ENCODE measurements around the gene HECTD4. TPM values are rescaled to one million over a fixed set of nuclear protein-coding genes. Genes with fewer than 3 reads are reported as not detected.

Gene HECTD4
- total and polyA plus RNA-seq, 12 donors = 17.5 to 50.0 (median 27.7) TPM

- no peaks in the 10 kb centered on the region for H3K27me3 ChIP-seq
- peaks cover 0 to 88% of the 10 kb centered on the region in 2 donors for H3K36me3 ChIP-seq (replicated peaks in 1 of 2)
- no peak overlapping the region for H3K4me3 ChIP-seq
- peak in 2 of 7 donors; percentile 21 to 49 for DNase-seq
- TF ChIP-seq POLR2A (IDR thresholded peaks at IDR 0.05) = no peak
- TF ChIP-seq CTCF (IDR thresholded peaks at IDR 0.05) = no peak
- no peaks in the 10 kb centered on the region for H3K4me1 ChIP-seq (replicated peaks in 1 of 2)
- H3K9me3 ChIP-seq (replicated peaks in 1 of 3) = no peaks in the 10 kb centered on the region
- 76 to 87% (median 79%) methylated on average over 3 of the region's 3 CpGs for WGBS, 4 donors
- no peak overlapping the region for H3K27ac ChIP-seq
- intact Hi-C loops (cut with DNase I) = no loop called here
Measured at GRCh38 chr12:112148031-112148513, 234.2 kb downstream of the HECTD4 start.

GRCh38 chr12:112146123-112146522 is 236.1 kb downstream of the HECTD4 start:
- Histone ChIP-seq H3K27me3 (no peaks in the 10 kb centered on the region), H3K27ac (no peak overlapping the region), H3K4me1 (replicated peaks in 1 of 2) (no peaks in the 10 kb centered on the region), H3K4me3 (no peak overlapping the region), H3K36me3 (replicated peaks in 1 of 2) (peaks cover 0 to 88% of the 10 kb centered on the region in 2 donors), H3K9me3 (replicated peaks in 1 of 3) (no peaks in the 10 kb centered on the region)
- intact Hi-C loops (cut with DNase I) = no loop called here
- DNase-seq = peak in 2 of 7 donors; percentile 2 to 14
- TF ChIP-seq CTCF (IDR thresholded peaks at IDR 0.05) = no peak
- TF ChIP-seq POLR2A (IDR thresholded peaks at IDR 0.05) = no peak
- 50 to 69% (median 61%) methylated on average over 1 of the region's 1 CpG for WGBS, 4 donors

GRCh38 chr12:112140728-112141127 is 241.5 kb downstream of the HECTD4 start:
- no peaks in the 10 kb centered on the region for H3K9me3 ChIP-seq (replicated peaks in 1 of 3)
- no peaks in the 10 kb centered on the region for H3K4me1 ChIP-seq (replicated peaks in 1 of 2)
- intact Hi-C loops (cut with DNase I) = no loop called here
- H3K4me3 ChIP-seq = no peak overlapping the region
- H3K27ac ChIP-seq = no peak overlapping the region
- 73 to 94% (median 77%) methylated on average over 5 of the region's 5 CpGs for WGBS, 4 donors
- TF ChIP-seq POLR2A (IDR thresholded peaks at IDR 0.05) = no peak
- no peak for TF ChIP-seq CTCF (IDR thresholded peaks at IDR 0.05)
- DNase-seq = peak in 3 of 7 donors; percentile 23 to 56 (median 27)
- H3K27me3 ChIP-seq = no peaks in the 10 kb centered on the region
- peaks cover 0 to 99% of the 10 kb centered on the region in 2 donors for H3K36me3 ChIP-seq (replicated peaks in 1 of 2)

- Histone ChIP-seq H3K27me3 (no peaks in the 10 kb centered on the region), H3K4me1 (replicated peaks in 1 of 2) (peaks cover 16 to 24% of the 10 kb centered on the region in 2 donors), H3K36me3 (replicated peaks in 1 of 2) (peaks cover 0 to 52% of the 10 kb centered on the region in 2 donors), H3K4me3 (no peak overlapping the region), H3K27ac (no peak overlapping the region), H3K9me3 (replicated peaks in 1 of 3) (no peaks in the 10 kb centered on the region)
- intact Hi-C loops (cut with DNase I) = no loop called here
- TF ChIP-seq CTCF (IDR thresholded peaks at IDR 0.05) (no peak), POLR2A (IDR thresholded peaks at IDR 0.05) (no peak)
- peak in 1 of 7 donors; percentile 13 for DNase-seq
- WGBS, 4 donors = 80 to 95% (median 90%) methylated on average over 3 of the region's 3 CpGs
Measured at GRCh38 chr12:112134731-112135130, 247.5 kb downstream of the HECTD4 start.
